Muscle layer of colon (tissue), 2 donors: ENCODE results near the gene KCNJ1.

Experiments used
- H3K27ac ChIP-seq: one replicate; pipeline ENCODE4 v1.7.0; 2013; ENCODE audit warnings: low read depth, mild to moderate bottlenecking, low read length, moderate library complexity
- H3K27me3 ChIP-seq, 2 donors: one replicate each; pipeline ENCODE4 v1.7.0; 2013; ENCODE audit warnings: low read length in 2 of 2, mild to moderate bottlenecking in 2 of 2; ENCODE audit not compliant: insufficient read depth in 2 of 2, control insufficient read depth in 1 of 2
- H3K36me3 ChIP-seq: one replicate; pipeline ENCODE4 v1.7.0; 2013; ENCODE audit warnings: mild to moderate bottlenecking, low read length; ENCODE audit not compliant: insufficient read depth
- H3K4me1 ChIP-seq: one replicate; pipeline ENCODE4 v1.7.0; 2013; ENCODE audit warnings: mild to moderate bottlenecking, low read length; ENCODE audit not compliant: insufficient read depth
- H3K4me3 ChIP-seq, 2 donors: one replicate each; pipeline ENCODE4 v1.7.0; 2013; ENCODE audit warnings: low read length in 2 of 2, low read depth in 1 of 2, mild to moderate bottlenecking in 1 of 2, moderate library complexity in 1 of 2
- H3K9ac ChIP-seq: one replicate; pipeline ENCODE4 v1.7.0; 2013; ENCODE audit warnings: low read length
- H3K9me3 ChIP-seq: one replicate; pipeline ENCODE4 v1.7.0; 2013; ENCODE audit warnings: mild to moderate bottlenecking, low read length
- donor health status: abdominal sarcoma.
- donor health status: Adenocarcinoma of cecum.

KCNJ1 gene

DNA sequence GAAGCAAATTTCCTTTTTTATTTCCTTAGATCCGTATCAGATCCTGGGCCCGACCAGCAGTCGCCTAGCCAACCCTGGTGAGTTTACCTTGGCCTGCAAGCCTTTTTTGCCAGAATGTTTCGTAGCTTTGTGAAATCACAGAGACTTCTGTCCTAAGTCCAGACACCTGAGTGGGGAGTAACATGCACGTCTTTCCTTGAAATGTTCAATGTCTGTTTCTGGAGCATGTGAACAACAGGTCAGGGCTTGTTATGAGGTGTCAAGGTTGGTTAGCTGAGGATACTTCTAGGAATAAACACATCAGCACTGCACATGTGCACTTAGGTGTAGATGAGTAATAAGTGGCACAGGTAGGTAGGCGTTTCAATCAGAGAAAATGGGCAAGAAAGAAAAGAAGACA, 58.0 kb downstream of the KCNJ1 start:
- no peak overlapping the region for H3K27ac ChIP-seq
- H3K4me3 ChIP-seq = no peak overlapping the region
- H3K36me3 ChIP-seq = no peaks in the 10 kb centered on the region
- H3K9ac ChIP-seq = no peak overlapping the region
- no peaks in the 10 kb centered on the region for H3K9me3 ChIP-seq
- H3K27me3 ChIP-seq = no peaks in the 10 kb centered on the region
- no peaks in the 10 kb centered on the region for H3K4me1 ChIP-seq

DNA sequence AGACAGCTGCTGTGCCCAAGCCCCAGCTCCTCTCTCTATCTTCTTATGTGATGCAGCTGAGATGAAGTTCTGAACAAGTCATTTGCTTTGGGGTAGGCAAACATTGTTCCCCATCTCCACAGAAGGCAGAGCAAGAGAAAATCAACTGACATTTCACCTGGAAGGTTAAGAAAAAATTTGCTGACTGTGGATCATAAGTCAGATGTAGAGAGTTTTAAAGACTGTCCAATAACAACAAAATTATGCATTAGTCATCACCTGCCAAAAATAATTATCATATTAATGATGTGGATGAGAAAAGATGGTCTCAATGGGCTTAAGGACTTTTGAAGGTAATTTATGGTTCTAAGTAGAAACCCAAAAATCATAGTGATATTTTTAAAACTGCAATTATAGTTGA, 59.2 kb downstream of the KCNJ1 start:
- Histone ChIP-seq H3K9me3 (no peaks in the 10 kb centered on the region), H3K4me1 (no peaks in the 10 kb centered on the region), H3K36me3 (no peaks in the 10 kb centered on the region), H3K9ac (no peak overlapping the region), H3K27me3 (no peaks in the 10 kb centered on the region), H3K4me3 (no peak overlapping the region), H3K27ac (no peak overlapping the region)

DNA sequence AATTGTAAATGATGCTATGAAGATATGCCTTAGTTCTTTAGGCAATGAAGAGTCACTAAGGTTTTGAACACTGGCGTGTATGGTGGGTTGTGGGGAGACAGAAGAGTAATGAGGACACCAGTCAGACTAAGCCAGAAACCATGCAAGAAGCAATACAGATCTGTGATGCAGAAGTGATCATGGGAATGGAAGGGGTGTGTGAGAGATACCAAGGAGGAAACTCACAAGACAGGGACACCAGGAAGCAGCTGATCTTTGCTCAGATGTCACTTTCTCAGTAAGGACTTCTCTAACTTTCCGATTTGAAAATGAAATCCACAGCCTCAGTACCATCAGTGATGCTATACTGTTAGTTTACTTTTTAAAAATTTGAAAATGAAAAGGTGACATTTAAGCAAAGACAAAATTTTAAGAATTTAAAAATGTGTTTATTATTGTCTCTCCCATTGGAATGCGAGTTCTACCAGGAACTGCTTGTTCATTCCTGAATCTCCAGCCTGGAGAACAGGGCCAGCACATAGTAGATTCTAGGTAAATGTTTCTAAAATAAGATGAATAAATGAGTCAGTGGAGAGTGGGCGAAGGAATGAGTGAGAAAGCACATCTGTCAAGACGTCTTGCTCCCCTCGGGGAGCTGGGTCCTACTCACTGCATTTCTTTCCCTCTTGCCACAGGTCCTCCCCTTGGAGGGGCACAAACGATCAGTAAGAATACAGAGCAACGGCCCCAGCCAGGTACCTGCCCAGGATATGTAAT, 60.4 kb downstream of the KCNJ1 start:
- Histone ChIP-seq H3K4me1 (no peaks in the 10 kb centered on the region), H3K27ac (no peak overlapping the region), H3K36me3 (no peaks in the 10 kb centered on the region), H3K27me3 (no peaks in the 10 kb centered on the region), H3K9ac (no peak overlapping the region), H3K4me3 (no peak overlapping the region), H3K9me3 (no peaks in the 10 kb centered on the region)

DNA sequence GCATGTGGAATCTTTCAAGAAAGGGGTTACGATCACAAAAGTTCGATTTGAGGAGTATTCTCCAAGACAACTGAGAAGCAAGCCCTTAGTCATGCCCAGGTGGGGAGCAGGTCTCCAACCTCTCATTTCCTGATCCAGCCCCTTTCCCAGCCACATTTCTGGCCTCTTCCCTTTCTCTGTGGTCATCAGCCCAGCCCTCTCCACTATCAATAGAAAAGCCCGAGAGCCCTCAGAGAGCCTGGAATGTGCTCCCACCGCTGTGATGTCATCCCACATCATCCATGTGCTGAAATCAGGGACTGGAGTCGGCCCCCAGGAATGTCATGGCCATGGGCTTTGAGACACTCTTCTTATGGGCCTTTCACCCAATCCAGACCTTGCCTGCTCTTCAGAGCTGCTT, 62.6 kb downstream of the KCNJ1 start:
- H3K27me3 ChIP-seq = no peaks in the 10 kb centered on the region
- H3K9me3 ChIP-seq = no peaks in the 10 kb centered on the region
- H3K4me1 ChIP-seq = no peaks in the 10 kb centered on the region
- H3K9ac ChIP-seq = no peak overlapping the region
- H3K36me3 ChIP-seq = no peaks in the 10 kb centered on the region
- H3K27ac ChIP-seq = no peak overlapping the region
- no peak overlapping the region for H3K4me3 ChIP-seq

DNA sequence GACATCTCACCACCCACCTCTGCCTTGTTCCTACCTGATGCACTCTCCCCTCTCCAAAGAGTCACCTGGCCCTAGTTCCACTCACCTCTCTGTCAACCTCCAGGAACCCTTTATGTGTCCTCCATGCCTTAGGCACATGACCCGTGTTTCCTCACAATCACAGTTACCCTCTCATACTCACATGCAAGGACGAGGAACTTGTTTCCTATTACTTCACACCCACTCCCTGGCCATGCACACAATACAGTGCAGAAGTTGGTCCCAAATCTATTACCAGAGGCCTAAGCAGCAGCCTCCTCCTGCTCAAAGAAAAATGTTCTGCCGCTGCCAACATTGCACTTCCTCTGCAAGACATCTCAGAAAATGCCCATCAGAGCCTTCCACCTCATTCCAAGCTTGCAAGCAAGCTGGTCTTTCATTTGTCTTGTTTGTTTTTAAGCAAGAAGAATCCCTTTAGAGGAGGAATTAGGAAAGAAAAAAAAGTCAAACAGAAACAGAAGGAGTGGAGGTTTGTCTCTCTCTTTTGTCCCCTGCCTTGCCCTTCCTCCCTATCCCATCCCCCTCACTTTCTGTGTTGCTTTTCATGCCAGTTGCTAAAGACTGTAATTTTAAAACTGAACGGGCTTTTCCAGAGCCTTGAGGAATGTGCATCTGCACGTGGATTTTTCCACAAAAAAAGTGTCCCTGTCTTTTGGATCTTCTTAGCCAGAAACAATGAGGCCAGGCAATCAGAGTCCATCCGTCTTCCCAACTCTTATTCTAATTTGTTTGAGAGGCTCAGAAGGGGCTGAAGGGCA, 63.4 kb downstream of the KCNJ1 start:
- Histone ChIP-seq H3K9me3 (no peaks in the 10 kb centered on the region), H3K4me3 (no peak overlapping the region), H3K27me3 (no peaks in the 10 kb centered on the region), H3K4me1 (no peaks in the 10 kb centered on the region), H3K9ac (no peak overlapping the region), H3K27ac (no peak overlapping the region), H3K36me3 (no peaks in the 10 kb centered on the region)

DNA sequence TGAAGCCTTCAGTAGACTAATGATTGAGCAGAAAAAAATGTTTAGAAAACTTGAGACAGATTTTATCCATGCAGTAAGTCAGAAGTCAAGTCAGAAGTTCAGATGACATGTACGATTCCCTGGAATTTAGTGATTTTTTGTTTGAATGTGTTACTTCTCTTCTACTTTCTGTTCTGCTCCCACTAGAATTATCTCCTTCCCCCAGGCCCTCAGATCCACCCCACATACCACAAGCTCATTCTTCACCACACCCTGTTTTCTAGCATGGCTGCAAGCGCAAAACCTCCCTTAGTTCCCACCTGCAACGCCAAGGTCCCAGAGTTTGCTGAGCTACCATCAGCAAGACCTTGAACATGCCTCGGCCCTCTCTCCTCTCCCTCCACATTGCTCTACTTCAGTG, 64.1 kb downstream of the KCNJ1 start:
- no peaks in the 10 kb centered on the region for H3K27me3 ChIP-seq
- no peak overlapping the region for H3K27ac ChIP-seq
- no peak overlapping the region for H3K9ac ChIP-seq
- H3K9me3 ChIP-seq = no peaks in the 10 kb centered on the region
- H3K4me1 ChIP-seq = no peaks in the 10 kb centered on the region
- no peaks in the 10 kb centered on the region for H3K36me3 ChIP-seq
- no peak overlapping the region for H3K4me3 ChIP-seq

DNA sequence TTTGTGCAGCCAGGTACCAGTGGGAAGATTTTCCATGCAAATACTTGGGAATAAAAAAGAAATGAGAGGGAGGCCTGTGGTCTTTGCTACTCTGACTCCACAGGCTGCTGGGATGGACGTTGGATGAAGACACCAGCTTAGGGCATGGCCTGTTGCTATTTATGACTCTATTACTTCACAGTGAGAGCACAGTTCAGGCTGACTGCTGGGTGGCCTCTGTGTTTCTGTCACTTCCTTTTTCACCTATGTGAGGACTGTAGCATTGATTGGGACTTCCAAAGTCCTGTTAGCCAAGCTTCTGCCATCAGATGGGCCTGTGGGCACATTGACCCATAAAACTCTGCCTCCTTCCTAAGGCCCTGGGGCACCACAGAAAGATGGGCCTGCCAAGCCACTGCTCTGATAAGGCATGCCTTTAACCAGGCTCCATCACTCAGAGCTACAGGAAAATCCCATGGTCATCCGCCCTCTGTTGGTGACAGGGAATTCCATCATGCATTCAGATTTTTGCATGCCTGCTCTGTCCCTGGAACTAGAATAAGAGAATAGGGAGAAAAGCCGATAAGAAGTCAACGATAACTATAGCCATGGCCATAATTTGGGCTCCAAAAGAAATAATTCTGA, 64.6 kb downstream of the KCNJ1 start:
- H3K36me3 ChIP-seq = no peaks in the 10 kb centered on the region
- H3K27me3 ChIP-seq = no peaks in the 10 kb centered on the region
- no peaks in the 10 kb centered on the region for H3K9me3 ChIP-seq
- H3K27ac ChIP-seq = no peak overlapping the region
- no peaks in the 10 kb centered on the region for H3K4me1 ChIP-seq
- no peak overlapping the region for H3K9ac ChIP-seq
- H3K4me3 ChIP-seq = no peak overlapping the region

DNA sequence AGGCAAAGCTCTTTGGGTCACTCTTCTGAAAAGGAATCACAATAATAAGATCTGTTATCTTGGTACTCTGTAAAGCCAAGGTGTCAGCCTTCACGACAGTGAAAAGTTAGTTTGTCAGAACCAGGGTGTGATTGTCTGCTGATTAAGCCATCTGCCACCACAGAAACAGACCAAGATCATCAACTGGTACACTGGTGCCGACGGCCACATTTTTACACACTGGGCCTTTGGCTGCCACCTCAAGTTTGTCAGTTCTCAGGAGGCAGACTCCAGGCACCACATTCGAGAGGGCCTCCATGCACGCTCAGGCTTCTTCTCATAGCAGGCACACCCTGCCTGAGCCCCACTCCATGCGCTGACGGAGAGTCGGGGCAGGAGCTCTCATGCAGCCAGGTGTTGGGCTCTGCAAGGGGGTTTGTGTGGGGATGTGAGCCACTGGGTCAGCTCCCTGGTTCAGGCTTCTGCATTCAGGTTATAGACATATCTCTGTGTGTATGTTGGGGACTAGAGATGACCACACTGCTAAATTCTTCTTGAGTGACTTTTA, 66.2 kb downstream of the KCNJ1 start:
- H3K27me3 ChIP-seq = no peaks in the 10 kb centered on the region
- H3K4me1 ChIP-seq = no peaks in the 10 kb centered on the region
- H3K36me3 ChIP-seq = no peaks in the 10 kb centered on the region
- H3K27ac ChIP-seq = no peak overlapping the region
- no peaks in the 10 kb centered on the region for H3K9me3 ChIP-seq
- H3K9ac ChIP-seq = no peak overlapping the region
- H3K4me3 ChIP-seq = no peak overlapping the region

DNA sequence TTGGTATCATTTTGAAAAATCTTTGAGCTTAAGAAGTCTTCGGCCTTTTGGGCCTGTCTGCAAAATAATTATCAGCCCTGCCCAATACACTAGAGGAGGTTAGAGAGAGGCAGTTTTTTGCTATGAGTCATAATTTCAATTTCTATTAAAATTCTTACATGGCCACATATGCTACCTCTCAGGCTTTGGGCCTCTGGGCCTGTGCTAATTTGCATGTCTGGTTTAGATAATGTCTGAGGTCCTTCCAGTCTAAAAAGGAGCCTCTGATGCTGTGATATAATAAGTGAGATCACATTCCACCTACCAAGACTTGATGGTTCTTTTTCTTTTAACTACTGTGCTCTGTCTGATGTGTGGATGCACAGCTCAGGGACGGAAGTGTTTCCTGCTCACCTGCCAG, 70.8 kb downstream of the KCNJ1 start:
- no peaks in the 10 kb centered on the region for H3K36me3 ChIP-seq
- no peaks in the 10 kb centered on the region for H3K4me1 ChIP-seq
- no peak overlapping the region for H3K27ac ChIP-seq
- H3K9ac ChIP-seq = no peak overlapping the region
- no peaks in the 10 kb centered on the region for H3K27me3 ChIP-seq
- H3K4me3 ChIP-seq = no peak overlapping the region
- no peaks in the 10 kb centered on the region for H3K9me3 ChIP-seq

DNA sequence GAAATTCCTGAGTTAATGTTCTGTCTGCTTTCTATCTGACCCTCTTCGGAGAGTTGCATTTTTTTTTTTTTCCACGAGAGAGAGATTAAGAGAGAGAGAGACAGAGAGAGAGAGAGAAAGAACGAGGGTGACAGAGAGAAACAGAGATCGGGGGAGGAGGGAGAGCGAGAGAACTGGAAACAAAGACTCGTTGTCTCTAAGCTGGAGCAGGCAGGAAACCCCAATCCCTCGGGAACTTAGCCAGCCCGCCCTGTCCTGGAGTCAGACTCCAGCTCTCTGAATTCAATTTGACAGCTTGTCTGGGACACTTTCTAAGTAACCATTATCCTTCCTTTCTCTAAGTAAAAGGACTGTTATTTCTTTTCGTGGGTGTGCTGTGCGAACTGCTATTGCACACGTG, 76.9 kb downstream of the KCNJ1 start:
- no peaks in the 10 kb centered on the region for H3K4me1 ChIP-seq
- no peak overlapping the region for H3K27ac ChIP-seq
- no peaks in the 10 kb centered on the region for H3K9me3 ChIP-seq
- H3K27me3 ChIP-seq = no peaks in the 10 kb centered on the region
- no peak overlapping the region for H3K4me3 ChIP-seq
- no peaks in the 10 kb centered on the region for H3K36me3 ChIP-seq
- H3K9ac ChIP-seq = no peak overlapping the region

DNA sequence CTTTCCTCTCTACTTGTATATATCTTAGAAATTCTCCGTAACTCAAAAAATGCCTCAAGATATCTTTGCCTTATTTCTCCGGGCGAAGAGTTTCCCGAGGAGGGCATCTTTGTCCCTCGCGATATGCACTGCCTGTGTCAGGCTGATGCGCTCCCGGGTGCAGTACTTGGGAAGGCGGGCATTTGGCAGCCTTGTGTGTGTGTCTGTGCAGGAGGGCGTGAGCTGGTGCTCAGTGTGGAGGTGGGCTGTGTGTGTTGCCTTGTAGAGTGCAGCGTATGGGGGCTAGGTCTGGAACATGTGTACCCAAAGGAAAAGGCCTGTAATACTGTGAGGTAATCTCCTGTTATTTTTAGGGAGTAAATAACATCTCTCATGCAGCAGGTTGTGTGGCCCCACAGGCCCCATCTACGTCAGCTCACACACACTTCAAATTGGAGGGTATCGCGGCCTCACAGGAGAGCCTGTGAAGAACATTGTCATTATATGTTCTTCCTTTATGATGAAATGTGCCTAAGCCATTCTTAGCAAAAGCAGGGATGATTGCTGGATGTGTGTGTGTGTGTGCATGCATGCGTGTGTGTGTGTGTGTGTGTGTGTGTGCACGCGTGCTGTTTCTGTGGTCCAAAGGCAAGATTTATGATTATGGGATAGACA, 77.5 kb downstream of the KCNJ1 start:
- H3K9me3 ChIP-seq = no peaks in the 10 kb centered on the region
- no peak overlapping the region for H3K4me3 ChIP-seq
- no peaks in the 10 kb centered on the region for H3K27me3 ChIP-seq
- no peak overlapping the region for H3K9ac ChIP-seq
- H3K36me3 ChIP-seq = no peaks in the 10 kb centered on the region
- no peaks in the 10 kb centered on the region for H3K4me1 ChIP-seq
- no peak overlapping the region for H3K27ac ChIP-seq
